Measurements from ENCODE around the gene GRIK4.
A peak's percentile ranks its signal among the peaks of the same experiment; 100 is the strongest.

GRIK4 gene

GRCh38 chr11:120867024-120867423 is 355.5 kb downstream of the GRIK4 start:
- no peak for DNase-seq

GRCh38 chr11:120867531-120867930 is 356.0 kb downstream of the GRIK4 start:
- no peak for DNase-seq

DNA sequence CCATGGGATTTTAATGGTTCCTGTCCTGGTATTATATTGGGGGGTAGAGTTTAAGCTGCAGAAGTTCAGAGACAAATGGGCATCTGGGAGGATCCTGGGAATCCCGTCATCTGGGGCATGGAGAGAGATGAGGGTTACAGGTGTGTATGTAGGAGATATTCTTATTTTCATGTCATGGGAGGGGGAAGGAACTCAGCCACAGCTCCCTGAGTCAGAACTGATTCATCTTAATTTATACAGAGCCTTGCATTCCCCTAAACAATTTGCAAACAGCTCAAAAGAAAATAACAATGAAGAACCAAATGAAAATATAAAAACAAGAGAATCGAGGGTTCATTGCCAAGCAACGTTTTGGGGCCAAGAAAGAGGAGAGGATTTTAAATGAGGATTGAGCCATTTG is 356.4 kb downstream of the GRIK4 start:
- no peak for DNase-seq

GRCh38 chr11:120869097-120869496 is 357.5 kb downstream of the GRIK4 start:
- DNase-seq = no peak

DNA sequence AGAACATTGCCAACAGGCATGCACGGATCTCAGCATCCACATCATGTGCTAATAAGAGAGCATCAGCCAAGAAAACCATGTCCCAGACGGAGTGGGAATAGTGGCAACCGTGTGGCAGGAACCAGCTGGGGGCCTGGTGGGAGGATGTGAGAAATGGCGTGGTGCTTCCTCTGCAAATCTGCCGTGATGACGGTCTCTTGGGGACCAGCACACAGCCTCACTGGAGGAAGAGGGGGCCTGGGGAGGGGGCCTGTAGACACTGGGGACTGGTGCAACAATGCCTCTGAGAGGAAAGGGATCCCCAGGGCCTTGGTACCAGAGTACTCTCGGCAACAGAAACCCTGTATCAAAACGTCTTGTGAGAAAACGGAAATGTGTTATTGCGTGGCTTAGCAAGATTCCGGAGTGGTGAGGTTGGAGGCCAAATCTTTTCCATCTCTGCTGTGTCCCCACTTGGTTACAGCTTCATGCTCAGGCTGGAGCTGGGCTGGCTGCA is 358.0 kb downstream of the GRIK4 start:
- DNase-seq = no peak

- no peak for DNase-seq
These were observed 359.6 kb downstream of the GRIK4 start for GRCh38 chr11:120871194-120871593.

DNA sequence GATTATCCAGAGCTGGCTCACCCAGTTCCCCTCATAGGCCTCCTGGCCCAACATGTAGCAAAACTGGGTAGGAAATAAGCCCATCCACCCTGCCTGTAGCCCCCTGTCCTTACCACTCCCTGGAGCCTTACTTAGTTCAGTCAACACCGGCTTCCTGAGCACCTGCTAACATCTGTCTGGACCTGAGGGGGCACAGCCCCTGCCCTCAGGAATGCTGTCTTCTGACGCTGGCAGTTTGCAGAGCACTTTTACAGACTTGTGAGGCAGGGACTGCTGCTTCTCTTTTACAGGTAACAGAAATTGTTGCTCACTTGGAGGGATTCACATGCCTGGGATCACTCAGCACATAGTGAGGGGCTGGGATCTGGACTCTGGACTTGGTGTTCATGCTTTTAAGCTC is 360.4 kb downstream of the GRIK4 start:
- DNase-seq = no peak

GRCh38 chr11:120873966-120874735 is 362.6 kb downstream of the GRIK4 start:
- DNase-seq = no peak

- no peak for DNase-seq
These were observed 364.4 kb downstream of the GRIK4 start for GRCh38 chr11:120875986-120876385.

- DNase-seq = peak; percentile 18 to 63
These were observed 366.3 kb downstream of the GRIK4 start for GRCh38 chr11:120877746-120878365.

- no peak for DNase-seq
These were observed 367.2 kb downstream of the GRIK4 start for GRCh38 chr11:120878781-120879180.

- DNase-seq = no peak
These were observed 369.1 kb downstream of the GRIK4 start for GRCh38 chr11:120880498-120881175.

GRCh38 chr11:120881596-120881995 is 370.0 kb downstream of the GRIK4 start:
- DNase-seq = no peak

- no peak for DNase-seq
These were observed 370.6 kb downstream of the GRIK4 start for GRCh38 chr11:120882175-120882574.

- no peak for DNase-seq
These were observed 372.0 kb downstream of the GRIK4 start for GRCh38 chr11:120883404-120884080.

DNA sequence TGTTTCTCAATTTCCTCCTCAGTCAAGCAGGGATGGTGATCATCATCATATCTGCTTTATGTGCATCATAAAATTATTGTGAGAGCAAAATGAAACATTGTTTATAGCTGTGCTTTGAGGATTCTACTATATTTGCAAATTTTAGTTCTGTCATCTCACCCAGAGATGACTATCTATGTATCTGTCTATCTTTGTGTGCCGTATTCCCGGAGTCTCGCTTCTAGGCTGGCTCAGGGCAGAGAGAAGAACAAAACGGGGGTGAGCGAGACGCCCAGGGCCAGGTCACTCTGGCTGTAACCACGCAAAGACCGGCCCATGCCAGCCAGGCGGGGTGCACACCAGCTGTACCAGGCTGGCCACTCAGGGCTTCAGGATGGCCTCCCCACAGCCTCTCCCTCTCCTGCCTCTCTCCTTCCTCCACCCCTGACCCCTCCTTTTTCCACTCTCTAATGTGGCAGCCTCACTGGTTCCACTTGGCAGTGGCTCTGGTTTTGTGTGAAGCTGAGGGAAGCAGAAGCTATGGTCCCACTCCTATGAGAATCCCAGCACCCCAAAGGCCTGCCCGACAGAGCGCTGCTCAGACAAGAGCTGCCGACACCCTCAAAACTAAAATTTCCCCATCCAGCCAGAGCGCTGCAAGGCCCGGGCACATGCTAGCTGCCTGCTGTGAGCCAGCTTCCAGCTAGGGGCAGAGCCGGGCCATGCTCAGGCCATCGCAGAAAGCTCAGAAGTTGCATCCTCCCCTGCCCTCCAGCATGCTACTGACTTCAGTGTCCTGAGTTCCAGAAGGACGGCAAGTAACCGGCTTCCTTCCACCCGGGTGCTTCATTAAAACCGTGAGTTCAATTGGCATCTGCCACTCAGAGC is 372.8 kb downstream of the GRIK4 start:
- DNase-seq = no peak

- DNase-seq = no peak
These were observed 379.2 kb downstream of the GRIK4 start for GRCh38 chr11:120890609-120891320.

DNA sequence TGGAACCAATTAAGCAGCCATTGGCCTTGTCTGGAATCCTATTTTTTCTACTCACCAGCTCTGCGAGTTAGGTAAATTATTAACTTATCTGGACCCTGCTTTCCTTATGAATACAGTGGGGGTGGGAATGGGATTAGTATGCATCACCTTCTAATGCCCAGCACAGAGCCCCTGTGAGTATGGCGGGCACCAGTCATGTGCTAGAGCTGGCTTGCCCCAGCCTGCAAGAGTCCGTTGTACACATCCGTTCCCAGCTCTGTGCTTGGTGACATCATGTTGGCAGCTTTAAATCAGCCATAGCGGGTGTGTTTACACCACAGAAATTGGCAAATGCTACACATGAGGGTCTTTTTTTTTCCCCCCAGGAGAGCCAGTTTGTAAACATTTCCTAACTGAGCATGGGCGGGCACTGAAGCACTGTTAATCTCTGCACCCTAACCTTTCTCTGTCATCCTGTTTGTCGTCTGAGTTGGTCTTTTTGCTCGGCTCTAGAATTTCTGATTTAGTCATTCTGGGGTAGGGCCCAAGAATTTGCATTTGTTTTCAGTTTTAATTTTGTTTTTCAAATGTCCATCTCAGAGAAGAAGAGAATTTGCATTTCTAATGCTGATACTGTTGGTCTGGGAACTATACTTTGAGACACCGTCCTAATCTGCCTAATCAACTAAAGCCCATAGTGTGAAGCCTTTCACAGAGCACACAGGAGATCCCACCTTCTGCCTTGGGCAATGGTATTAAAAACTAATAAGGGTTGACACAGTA is 382.1 kb downstream of the GRIK4 start:
- no peak for DNase-seq

- DNase-seq = no peak
These were observed 382.8 kb downstream of the GRIK4 start for GRCh38 chr11:120894202-120894985.

DNA sequence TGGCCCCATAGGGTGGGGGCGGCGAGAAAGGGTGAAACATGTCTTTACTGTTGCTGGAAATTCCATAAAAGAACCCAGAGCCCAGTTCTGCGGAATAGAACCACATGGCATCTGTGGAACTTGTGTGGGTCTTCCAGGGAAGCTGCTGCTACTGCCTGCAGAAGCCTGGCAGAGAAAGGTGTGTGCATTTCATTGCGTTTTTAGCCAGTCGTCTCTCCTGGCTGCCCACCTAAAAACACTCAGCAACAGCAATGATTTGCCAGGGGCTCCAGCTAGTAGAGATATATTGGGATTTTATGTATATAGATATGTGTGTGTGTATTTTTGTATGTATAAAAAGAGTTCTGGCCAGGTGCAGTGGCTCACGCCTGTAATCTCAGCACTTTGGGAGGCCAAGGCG is 385.1 kb downstream of the GRIK4 start:
- DNase-seq = no peak

All from NCI-H187 (cell line).